Activated CD8-positive, alpha-beta T cell treated with anti-CD3 and anti-CD28 coated beads for 36 hours (primary cell): ENCODE measurements around the gene PRR13. TPM values are rescaled to one million over a fixed set of nuclear protein-coding genes. Genes with fewer than 3 reads are reported as not detected.

Experiments used
- ATAC-seq: fragments of 200-7000 bp; cut with Tn5 transposase; one replicate; pipeline ENCODE4 v1.10.0; 2021; ENCODE audit warnings: mild to moderate bottlenecking, moderate library complexity
- CTCF ChIA-PET: fragments of 350-600 bp; sonication (Branson Sonifier 250); formaldehyde crosslinking; loops from one replicate; lab custom pipeline; 2021; ENCODE audit warnings: antibody characterized with exemption; lab: Charles Lee
- POLR2A ChIA-PET: fragments of 350-600 bp; sonication (Branson Sonifier 250); formaldehyde crosslinking; loops from one replicate; lab custom pipeline; 2021; ENCODE audit warnings: antibody characterized with exemption; lab: Charles Lee
- DNase-seq: peaks from one replicate; pipeline ENCODE4 v3.0.0-alpha.2; 2020
- H3K27ac Mint-ChIP-seq: one replicate; pipeline ENCODE4 v1.8.0; 2021; ENCODE audit warnings: mild to moderate bottlenecking, mixed read lengths
- H3K27me3 Mint-ChIP-seq: one replicate; pipeline ENCODE4 v1.8.0; 2021; ENCODE audit warnings: mixed read lengths
- H3K36me3 Mint-ChIP-seq: one replicate; pipeline ENCODE4 v1.8.0; 2021; ENCODE audit warnings: low read depth, mixed read lengths
- H3K4me1 Mint-ChIP-seq: one replicate; pipeline ENCODE4 v1.8.0; 2021; ENCODE audit warnings: low read depth, mixed read lengths
- H3K4me3 Mint-ChIP-seq: one replicate; pipeline ENCODE4 v1.8.0; 2021; ENCODE audit warnings: mild to moderate bottlenecking, moderate library complexity, mixed read lengths
- H3K9me3 Mint-ChIP-seq: one replicate; pipeline ENCODE4 v1.8.0; 2021; ENCODE audit warnings: mixed read lengths
- intact Hi-C: fragments of 100-400 bp; cut with micrococcal nuclease; formaldehyde crosslinking; loops from one replicate; pipeline ENCODE4 v1.10.0; 2022
- total RNA-seq, 2 experiments: library from RNA; stranded (reverse); gene quantifications; one replicate each; pipeline ENCODE4 v1.2.3, GENCODE V29; 2021
- TF ChIP-seq, protein P1 (sequence below): fragments of 200-600 bp; IDR thresholded peaks from one replicate; pipeline ENCODE4 v1.8.0; 2022; ENCODE audit warnings: antibody characterized with exemption, mild to moderate bottlenecking

The PRR13 gene
- total RNA-seq, 2 experiments from 2014 or later, result 167 to 187 TPM

DNA sequence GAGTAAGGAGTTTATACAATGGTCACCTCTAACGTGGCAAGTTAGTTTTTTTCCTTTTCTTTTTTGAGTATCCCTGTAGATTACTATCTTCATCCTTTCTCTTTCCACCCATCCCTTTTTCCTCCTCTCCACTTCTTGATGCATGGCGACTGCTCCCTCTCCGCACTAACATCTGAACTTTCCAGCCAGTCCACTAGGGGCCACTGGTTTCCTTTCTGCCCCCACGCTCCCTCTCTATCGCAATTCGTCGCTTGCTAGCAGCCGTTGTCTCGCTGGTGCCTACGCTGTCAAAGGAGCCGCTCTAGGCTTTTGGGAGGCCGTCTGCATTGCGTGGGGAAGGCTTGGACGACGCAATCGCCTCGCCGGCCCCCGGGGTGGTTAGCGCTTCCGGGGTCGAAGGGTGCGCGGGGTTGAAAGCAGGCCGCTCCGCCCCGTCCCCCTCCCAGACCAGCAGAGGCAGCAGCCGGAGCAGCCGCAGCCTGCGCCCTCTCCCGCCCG is 10.2 kb downstream of the PRR13 start, which contains the start of gene PCBP2:
Gene PCBP2 (plus strand): TSS at position 442 of the 498 bp plus-strand sequence. CDS start 2,699 bp downstream, outside the sequence.
- H3K36me3 Mint-ChIP-seq, result peaks cover 53% of the 10 kb centered on the region
- peak; percentile 94 for ATAC-seq

DNA sequence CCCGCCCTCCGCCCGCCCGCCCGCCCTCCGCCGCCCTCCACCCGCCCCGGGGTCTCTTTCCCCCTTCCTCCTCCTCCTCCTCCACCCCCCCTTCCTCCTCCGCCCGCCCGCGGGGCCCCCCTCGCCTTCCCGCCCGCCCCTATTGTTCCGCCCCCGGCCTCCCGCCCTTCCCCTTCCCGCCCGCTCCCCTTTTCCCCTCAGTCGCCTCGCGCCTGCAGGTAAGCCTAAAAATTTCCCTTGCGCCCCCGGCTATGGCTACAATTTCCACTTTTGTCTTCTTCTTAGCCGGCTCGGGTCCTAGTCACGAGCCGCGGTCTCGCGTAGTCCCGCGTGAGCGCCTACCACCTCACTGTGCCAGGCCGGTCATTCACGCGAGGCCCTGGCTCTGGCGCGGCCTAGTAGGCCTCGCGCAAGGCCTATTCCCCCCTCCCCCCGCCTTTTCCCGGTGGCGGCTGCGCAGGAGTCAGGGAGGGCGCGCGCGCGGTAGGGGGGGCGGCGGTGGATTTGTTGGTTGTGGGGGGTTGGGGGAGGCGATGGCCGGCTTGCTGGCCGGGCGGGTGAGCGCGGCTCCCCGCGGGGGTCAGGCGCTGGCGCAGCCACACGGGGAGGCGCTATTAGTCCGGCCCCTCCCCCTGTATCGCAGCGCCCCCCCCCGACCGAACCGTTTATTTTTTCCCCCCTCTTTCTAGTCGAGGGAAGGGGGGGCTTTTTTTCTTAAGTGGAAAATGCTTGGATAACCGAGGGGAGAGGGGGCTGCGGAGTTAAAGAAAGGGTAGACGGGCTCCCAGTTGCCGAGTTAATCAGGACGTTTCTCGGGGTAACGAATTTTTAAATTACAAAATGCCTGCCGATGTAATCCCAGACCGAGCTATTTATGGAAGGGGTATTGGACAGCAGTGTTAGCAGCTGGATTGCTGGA is 10.9 kb downstream of the PRR13 start:
- H3K4me1 Mint-ChIP-seq, result peaks cover 39% of the 10 kb centered on the region
- intact Hi-C loops, result no loop called here

More for the DNA sequence above, 10.2 kb downstream of the PRR13 start, which contains the start of gene PCBP2:
- Mint-ChIP-seq H3K4me1 (peaks cover 38% of the 10 kb centered on the region), H3K4me3 (peak within 1 kb of the TSS; percentile 91), H3K27ac (peak within 1 kb of the TSS; percentile 99), H3K9me3 (no peaks in the 10 kb centered on the region), H3K27me3 (no peaks in the 10 kb centered on the region)
- ChIA-PET POLR2A (interaction anchor here (1.0 to 43.3 kb wide), 2 partner anchors 35 to 149 kb away, joined by 3 to 1494 read pairs; partner anchors contain the start of genes MAP3K12, NPFF and TARBP2), CTCF (interaction anchor here (1.0 to 1.4 kb wide), 3 partner anchors 10 to 107 kb away, joined by 3 to 5 read pairs (median 4); partner anchors contain the start of gene PRR13)
- intact Hi-C loops, result no loop called here
- TF ChIP-seq, protein P1, sequence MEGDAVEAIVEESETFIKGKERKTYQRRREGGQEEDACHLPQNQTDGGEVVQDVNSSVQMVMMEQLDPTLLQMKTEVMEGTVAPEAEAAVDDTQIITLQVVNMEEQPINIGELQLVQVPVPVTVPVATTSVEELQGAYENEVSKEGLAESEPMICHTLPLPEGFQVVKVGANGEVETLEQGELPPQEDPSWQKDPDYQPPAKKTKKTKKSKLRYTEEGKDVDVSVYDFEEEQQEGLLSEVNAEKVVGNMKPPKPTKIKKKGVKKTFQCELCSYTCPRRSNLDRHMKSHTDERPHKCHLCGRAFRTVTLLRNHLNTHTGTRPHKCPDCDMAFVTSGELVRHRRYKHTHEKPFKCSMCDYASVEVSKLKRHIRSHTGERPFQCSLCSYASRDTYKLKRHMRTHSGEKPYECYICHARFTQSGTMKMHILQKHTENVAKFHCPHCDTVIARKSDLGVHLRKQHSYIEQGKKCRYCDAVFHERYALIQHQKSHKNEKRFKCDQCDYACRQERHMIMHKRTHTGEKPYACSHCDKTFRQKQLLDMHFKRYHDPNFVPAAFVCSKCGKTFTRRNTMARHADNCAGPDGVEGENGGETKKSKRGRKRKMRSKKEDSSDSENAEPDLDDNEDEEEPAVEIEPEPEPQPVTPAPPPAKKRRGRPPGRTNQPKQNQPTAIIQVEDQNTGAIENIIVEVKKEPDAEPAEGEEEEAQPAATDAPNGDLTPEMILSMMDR, result peak; percentile 86
- DNase-seq, result peak; percentile 98

DNA sequence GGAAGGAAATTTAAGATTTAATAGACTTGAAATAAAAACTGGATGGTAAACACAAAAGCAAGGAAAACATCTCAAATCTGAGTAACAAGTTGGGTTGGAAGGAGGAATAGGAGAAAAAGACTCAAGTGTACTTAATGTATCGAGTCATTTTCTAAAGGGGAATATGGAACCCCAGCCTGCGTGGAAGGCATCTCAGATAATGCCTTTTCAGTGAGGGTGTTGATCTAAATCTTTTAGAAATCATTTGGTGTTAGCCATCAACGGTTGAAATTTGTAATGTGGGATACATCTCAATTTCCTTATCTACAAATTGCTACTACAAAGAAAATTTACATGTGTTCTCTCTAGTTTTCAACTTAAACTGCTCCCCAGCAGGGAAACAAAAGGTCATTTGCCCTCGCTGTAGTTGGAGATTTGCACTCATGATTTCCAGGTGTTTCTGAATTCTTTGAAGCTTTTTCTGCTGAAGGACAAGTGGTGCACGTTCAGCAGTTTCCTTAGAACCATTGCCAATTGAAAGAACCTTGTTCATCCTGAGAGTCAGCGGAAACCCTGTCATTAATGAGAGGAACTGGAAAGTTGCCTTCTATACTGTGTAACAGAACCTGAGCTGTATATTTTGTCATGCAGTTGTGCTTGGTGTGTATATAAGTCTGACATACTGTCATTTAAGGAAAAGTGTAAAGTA is 12.6 kb downstream of the PRR13 start:
- ATAC-seq, result no peak
- Mint-ChIP-seq H3K4me3 (peak overlapping the region; percentile 91), H3K9me3 (no peaks in the 10 kb centered on the region), H3K27me3 (no peaks in the 10 kb centered on the region), H3K27ac (peak overlapping the region; percentile 71), H3K36me3 (peaks cover 55% of the 10 kb centered on the region), H3K4me1 (peaks cover 47% of the 10 kb centered on the region)
- intact Hi-C loops, result no loop called here
- DNase-seq, result no peak
- TF ChIP-seq, protein P1, result no peak
- POLR2A ChIA-PET, result interaction anchor here (0.8 to 43.3 kb wide), 5 partner anchors 12 to 156 kb away, joined by 3 to 1494 read pairs (median 3); partner anchors contain the start of genes MAP3K12, NPFF, PRR13 and TARBP2
- CTCF ChIA-PET, result interaction anchor here (1.0 to 1.5 kb wide), 3 partner anchors 13 to 102 kb away, joined by 3 to 4 read pairs (median 3); no protein-coding TSS in a partner anchor

More for the DNA sequence above, 10.9 kb downstream of the PRR13 start:
- Mint-ChIP-seq H3K27ac (peak overlapping the region; percentile 99), H3K9me3 (no peaks in the 10 kb centered on the region), H3K4me3 (peak overlapping the region; percentile 91), H3K27me3 (no peaks in the 10 kb centered on the region), H3K36me3 (peaks cover 55% of the 10 kb centered on the region)
- peak; percentile 81 for DNase-seq
- ChIA-PET CTCF (interaction anchor here (0.7 to 1.2 kb wide), 6 partner anchors 12 to 131 kb away, joined by 3 read pairs; no protein-coding TSS in a partner anchor), POLR2A (interaction anchor here (0.7 to 43.3 kb wide), 3 partner anchors 12 to 364 kb away, joined by 3 to 1494 read pairs (median 5); partner anchors contain the start of genes MAP3K12, NPFF and TARBP2)
- ATAC-seq, result peak; percentile 24
- TF ChIP-seq, protein P1, result peak; percentile 28

- ChIA-PET CTCF (interaction anchor here (0.8 to 1.5 kb wide), 4 partner anchors 20 to 102 kb away, joined by 3 to 5 read pairs (median 4); no protein-coding TSS in a partner anchor), POLR2A (interaction anchor here (0.6 to 43.3 kb wide), 5 partner anchors 13 to 77 kb away, joined by 3 to 1494 read pairs (median 3); partner anchors contain the start of genes MAP3K12, NPFF, PRR13 and TARBP2)
- no peak for DNase-seq
- intact Hi-C loops, result no loop called here
- Mint-ChIP-seq H3K27ac (peak overlapping the region; percentile 71), H3K4me3 (peak overlapping the region; percentile 91), H3K4me1 (peaks cover 50% of the 10 kb centered on the region), H3K36me3 (peaks cover 58% of the 10 kb centered on the region), H3K9me3 (no peaks in the 10 kb centered on the region), H3K27me3 (no peaks in the 10 kb centered on the region)
- no peak for ATAC-seq
- TF ChIP-seq, protein P1, result no peak
Observed at GRCh38 chr12:53454707-53455106, 13.2 kb downstream of the PRR13 start.
